SU-DHL-6 (cell line): ENCODE data around the gene TBL1X.

Experiments
- CTCF ChIP-seq: fragments of 200-600 bp; sonication (generic); IDR thresholded peaks from one replicate; pipeline ENCODE4 v1.5.1; 2017; ENCODE audit warnings: antibody characterized with exemption, mild to moderate bottlenecking, low read length, moderate library complexity; ENCODE audit not compliant: insufficient read depth, poor library complexity, severe bottlenecking
- EZH2phosphoT487 ChIP-seq: fragments of 200-600 bp; sonication (generic), shearing (Covaris generic); conservative IDR thresholded peaks from 2 replicates; pipeline ENCODE4 v1.6.1; 2018; ENCODE audit warnings: mild to moderate bottlenecking, antibody characterized with exemption, low read length, moderate library complexity, mixed read lengths

- TF ChIP-seq EZH2phosphoT487: no peak
- no peak for TF ChIP-seq CTCF
These were observed 22.0 kb downstream of the TBL1X start for GRCh38 chrX:9486786-9487387.
